Colonic mucosa (tissue), 4 donors: ENCODE measurements around the gene SLX4IP. TPM values are rescaled to one million over a fixed set of nuclear protein-coding genes. Genes with fewer than 3 reads are reported as not detected.
A peak's percentile ranks its signal among the peaks of the same experiment; 100 is the strongest.

ENCODE experiments used
- DNase-seq: peaks from one replicate; pipeline ENCODE4 v3.0.0-alpha.2; 2020
- H3K27ac ChIP-seq: fragments of 200-600 bp; one replicate; pipeline ENCODE4 v1.8.0; 2021
- H3K27me3 ChIP-seq: fragments of 200-600 bp; one replicate; pipeline ENCODE4 v1.8.0; 2021
- H3K36me3 ChIP-seq: fragments of 200-600 bp; one replicate; pipeline ENCODE4 v1.8.0; 2021
- H3K4me1 ChIP-seq: fragments of 200-600 bp; one replicate; pipeline ENCODE4 v1.8.0; 2021; ENCODE audit warnings: mild to moderate bottlenecking
- H3K4me3 ChIP-seq: fragments of 200-600 bp; one replicate; pipeline ENCODE4 v1.8.0; 2021
- H3K9ac ChIP-seq, 2 donors: one replicate each; pipeline ENCODE4 v1.7.0; 2013; ENCODE audit warnings: control low read depth in 2 of 2, low read depth in 2 of 2, low read length in 2 of 2
- H3K9me3 ChIP-seq: fragments of 200-600 bp; one replicate; pipeline ENCODE4 v1.8.0; 2021
- CTCF ChIP-seq: fragments of 200-600 bp; IDR thresholded peaks from one replicate; pipeline ENCODE4 v1.8.0; 2022; ENCODE audit warnings: antibody characterized with exemption, mild to moderate bottlenecking
- intact Hi-C: fragments of 100-400 bp; cut with DNase I; formaldehyde crosslinking; loops from one replicate; pipeline ENCODE4 v1.14.1; 2022
- total RNA-seq, 2 donors: library from RNA; stranded (reverse); fragmentation: NEBNext Ultra II Directional in 1 of 2; extraction: Animal tissue kit (Norgen Biotek cat#: 25700) in 1 of 2; gene quantifications; one replicate each; pipeline ENCODE4 v1.2.1, GENCODE V29; 2021
- donor health status: healthy.
- donor health status: DM: no; HTN: no; CAD: no.
- donor health status: DM: no; HTN: no; CAD: no.

The SLX4IP gene
- total RNA-seq, 2 donors from 2014 or later: 5.0 to 8.8 TPM

- Histone ChIP-seq H3K4me3 (no peak overlapping the region), H3K9me3 (no peaks in the 10 kb centered on the region), H3K9ac (no peak overlapping the region), H3K36me3 (no peaks in the 10 kb centered on the region), H3K27ac (no peak overlapping the region), H3K4me1 (no peaks in the 10 kb centered on the region), H3K27me3 (no peaks in the 10 kb centered on the region)
- intact Hi-C loops: no loop called here
- no peak for DNase-seq
- TF ChIP-seq CTCF: no peak
Observed at GRCh38 chr20:10619427-10619826, 184.3 kb downstream of the SLX4IP start.

- Histone ChIP-seq H3K9ac (no peak overlapping the region), H3K4me1 (no peaks in the 10 kb centered on the region), H3K4me3 (no peak overlapping the region), H3K36me3 (no peaks in the 10 kb centered on the region), H3K9me3 (no peaks in the 10 kb centered on the region), H3K27ac (no peak overlapping the region), H3K27me3 (no peaks in the 10 kb centered on the region)
- DNase-seq: no peak
- intact Hi-C loops: no loop called here
- TF ChIP-seq CTCF: no peak
Observed at GRCh38 chr20:10621149-10621548, 186.0 kb downstream of the SLX4IP start.

DNA sequence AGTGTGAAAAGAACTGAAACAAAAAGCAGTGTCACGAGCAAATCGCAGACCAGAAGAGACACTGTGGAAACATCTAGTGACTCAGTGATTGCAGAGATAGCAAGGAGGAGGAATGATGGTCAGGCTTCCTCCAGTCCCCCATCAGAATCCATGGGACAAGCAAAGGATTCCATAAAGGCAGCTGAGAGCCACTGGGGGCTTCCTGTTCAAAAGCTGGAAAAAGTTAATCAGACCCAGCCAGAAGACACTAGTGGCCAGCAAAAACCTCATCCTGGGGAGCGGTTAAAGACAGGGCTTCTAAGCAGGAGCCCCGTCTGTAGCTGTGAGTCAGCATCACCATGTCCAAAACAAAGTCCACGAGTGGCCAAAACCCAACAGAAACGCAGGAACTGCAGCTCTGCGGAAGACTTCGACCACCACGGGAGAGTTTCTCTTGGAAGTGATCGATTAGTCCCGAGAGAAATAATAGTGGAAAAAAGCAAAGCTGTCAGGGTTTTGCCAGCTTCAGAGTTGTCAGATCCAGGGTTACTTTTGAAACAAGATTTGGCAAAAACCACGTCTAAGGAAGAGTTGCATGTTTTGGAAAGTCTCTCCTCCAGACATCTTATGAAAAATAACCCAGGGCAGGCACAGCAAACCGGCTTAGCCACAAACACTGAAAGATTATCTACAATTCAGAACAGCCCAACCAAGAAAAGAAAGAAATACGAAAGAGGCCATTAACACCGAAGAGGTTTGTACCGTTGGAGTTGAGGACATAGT lies 187.7 kb downstream of the SLX4IP start:
- Histone ChIP-seq H3K9me3 (no peaks in the 10 kb centered on the region), H3K27me3 (no peaks in the 10 kb centered on the region), H3K27ac (peak overlapping the region; percentile 35), H3K36me3 (no peaks in the 10 kb centered on the region), H3K4me3 (no peak overlapping the region), H3K4me1 (no peaks in the 10 kb centered on the region), H3K9ac (no peak overlapping the region)
- DNase-seq: no peak
- intact Hi-C loops: no loop called here
- TF ChIP-seq CTCF: no peak

DNA sequence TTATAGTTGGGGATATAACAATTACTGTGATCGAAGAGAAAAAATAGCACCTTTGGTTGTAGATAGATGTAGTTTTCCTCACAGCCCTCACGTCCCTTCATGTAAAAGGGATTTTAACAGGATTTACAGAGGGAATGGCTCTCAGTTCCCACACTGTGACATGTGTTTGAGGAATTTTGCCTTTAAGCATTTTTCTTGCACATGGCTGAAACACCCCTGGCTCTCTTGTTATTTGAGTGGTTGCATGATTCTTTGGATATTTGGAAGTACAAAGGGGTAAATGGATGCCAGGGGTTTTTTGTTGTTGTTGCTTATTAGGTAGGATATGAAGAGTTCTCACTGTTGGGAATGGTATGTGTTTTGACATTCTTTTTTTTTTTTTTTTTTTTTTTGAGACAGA lies 190.5 kb downstream of the SLX4IP start:
- intact Hi-C loops: no loop called here

GRCh38 chr20:10626896-10627295 lies 191.8 kb downstream of the SLX4IP start:
- no peaks in the 10 kb centered on the region for H3K27me3 ChIP-seq
- no peak for DNase-seq
- TF ChIP-seq CTCF: no peak
- H3K36me3 ChIP-seq: no peaks in the 10 kb centered on the region
- no peak overlapping the region for H3K4me3 ChIP-seq
- H3K27ac ChIP-seq: no peak overlapping the region
- H3K4me1 ChIP-seq: no peaks in the 10 kb centered on the region
- H3K9ac ChIP-seq: no peak overlapping the region
- intact Hi-C loops: no loop called here
- H3K9me3 ChIP-seq: no peaks in the 10 kb centered on the region

More for the DNA sequence above, 190.5 kb downstream of the SLX4IP start:
- H3K27me3 ChIP-seq: no peaks in the 10 kb centered on the region
- H3K4me3 ChIP-seq: no peak overlapping the region
- no peak overlapping the region for H3K27ac ChIP-seq
- no peak for DNase-seq
- no peaks in the 10 kb centered on the region for H3K9me3 ChIP-seq
- no peaks in the 10 kb centered on the region for H3K4me1 ChIP-seq
- TF ChIP-seq CTCF: no peak
- no peak overlapping the region for H3K9ac ChIP-seq
- H3K36me3 ChIP-seq: no peaks in the 10 kb centered on the region
